SK-N-MC (cell line): ENCODE measurements around the gene TMEM25.

Source experiments
- DNase-seq: peaks from one replicate; pipeline ENCODE4 v3.0.0-alpha.2; 2011; ENCODE audit warnings: low read depth, low spot score
- H3K27ac ChIP-seq: fragments of 200-600 bp; sonication (generic); 2 replicates; pipeline ENCODE4 v1.5.1; 2016; ENCODE audit warnings: mixed run types
- H3K36me3 ChIP-seq: fragments of 200-600 bp; sonication (generic); 2 replicates; pipeline ENCODE4 v1.6.1; 2017; ENCODE audit warnings: antibody characterized with exemption, low read length, mixed read lengths; ENCODE audit not compliant: insufficient read depth
- H3K4me3 ChIP-seq: fragments of 200-600 bp; sonication (generic); 2 replicates; pipeline ENCODE4 v1.5.1; 2016
- H3K9ac ChIP-seq: fragments of 200-600 bp; sonication (generic); 2 replicates; pipeline ENCODE4 v1.8.0; 2017; ENCODE audit warnings: mixed run types, mixed read lengths; ENCODE audit not compliant: insufficient read length
- H3K9me3 ChIP-seq: fragments of 200-600 bp; sonication (generic); 2 replicates; pipeline ENCODE4 v1.6.1; 2017; ENCODE audit warnings: low read depth, mild to moderate bottlenecking, antibody characterized with exemption, low read length, moderate library complexity, mixed read lengths
- EZH2 ChIP-seq: fragments of 200-600 bp; sonication (generic); IDR thresholded peaks from one replicate; pipeline ENCODE4 v1.6.1; 2017; ENCODE audit warnings: antibody characterized with exemption
- FOXP2 ChIP-seq: optimal IDR thresholded peaks from 2 replicates; pipeline ENCODE3; 2011; ENCODE audit warnings: mild to moderate bottlenecking, moderate library complexity; ENCODE audit not compliant: insufficient read depth; ENCODE audit errors: extremely low read length, control extremely low read depth
- POLR2AphosphoS5 ChIP-seq: IDR thresholded peaks from 2 replicates; pipeline ENCODE4 v1.6.1; 2012; ENCODE audit warnings: mild to moderate bottlenecking, low read depth, low read length, borderline replicate concordance

The TMEM25 gene

DNA sequence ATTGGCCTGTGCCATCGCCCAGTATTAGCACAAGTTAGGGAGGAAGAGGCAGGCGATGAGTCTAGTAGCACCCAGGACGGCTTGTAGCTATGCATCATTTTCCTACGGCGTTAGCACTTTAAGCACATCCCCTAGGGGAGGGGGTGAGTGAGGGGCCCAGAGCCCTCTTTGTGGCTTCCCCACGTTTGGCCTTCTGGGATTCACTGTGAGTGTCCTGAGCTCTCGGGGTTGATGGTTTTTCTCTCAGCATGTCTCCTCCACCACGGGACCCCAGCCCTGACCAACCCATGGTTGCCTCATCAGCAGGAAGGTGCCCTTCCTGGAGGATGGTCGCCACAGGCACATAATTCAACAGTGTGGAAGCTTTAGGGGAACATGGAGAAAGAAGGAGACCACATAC is 4.3 kb downstream of the TMEM25 start:
- TF ChIP-seq POLR2AphosphoS5 (no peak), EZH2 (no peak), FOXP2 (no peak)
- no peak overlapping the region for H3K27ac ChIP-seq
- H3K9me3 ChIP-seq = no peaks in the 10 kb centered on the region
- no peak for DNase-seq
- H3K9ac ChIP-seq = no peak overlapping the region
- no peak overlapping the region for H3K4me3 ChIP-seq
- H3K36me3 ChIP-seq = no peaks in the 10 kb centered on the region

DNA sequence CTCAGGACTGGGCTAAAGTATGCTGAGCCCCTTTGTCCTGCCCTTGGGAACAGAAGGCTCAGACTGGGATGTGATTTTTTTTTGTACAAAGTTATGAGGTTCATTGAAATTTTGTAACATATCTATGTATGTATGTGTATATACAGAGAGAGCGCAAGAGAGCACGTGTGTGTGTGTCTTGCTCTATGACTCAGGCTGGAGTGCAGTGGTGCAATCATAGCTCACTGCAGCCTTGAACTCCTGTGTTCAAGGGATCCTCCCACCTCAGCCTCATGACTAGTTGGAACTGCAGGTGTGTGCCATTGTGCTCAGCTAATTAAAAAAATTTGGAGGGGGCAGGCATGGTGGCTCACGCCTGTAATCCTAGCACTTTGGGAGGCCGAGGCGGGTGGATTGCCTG is 5.7 kb downstream of the TMEM25 start:
- no peak for TF ChIP-seq FOXP2
- TF ChIP-seq POLR2AphosphoS5 = no peak
- no peak for TF ChIP-seq EZH2
- DNase-seq = no peak
- no peaks in the 10 kb centered on the region for H3K9me3 ChIP-seq

DNA sequence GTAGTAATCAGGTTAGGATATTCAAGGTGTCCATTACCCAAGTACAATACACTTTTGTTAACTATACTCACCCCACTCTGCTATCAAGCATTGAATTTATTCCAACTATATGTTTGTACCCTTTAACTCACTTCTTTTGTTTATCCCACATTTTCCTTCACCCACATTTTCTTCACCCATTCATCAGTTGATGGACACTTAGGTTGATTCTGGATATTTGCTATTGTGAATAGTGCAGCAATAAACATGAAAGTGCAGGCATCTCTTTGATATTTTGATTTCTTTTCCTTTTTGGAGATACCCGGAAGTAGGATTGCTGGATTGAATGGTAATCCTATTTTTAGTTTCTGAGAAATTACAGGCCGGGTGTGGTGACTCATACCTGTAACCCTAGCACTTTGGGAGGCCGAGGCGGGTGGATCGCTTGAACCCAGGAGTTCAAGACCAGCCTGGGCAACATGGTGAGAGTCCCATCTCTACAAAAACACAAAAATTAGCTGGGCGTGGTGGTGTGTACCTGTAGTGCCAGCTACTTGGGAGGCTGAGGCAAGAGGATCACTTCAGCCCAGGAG is 6.5 kb downstream of the TMEM25 start:
- Histone ChIP-seq H3K9me3 (no peaks in the 10 kb centered on the region), H3K9ac (no peak overlapping the region), H3K4me3 (no peak overlapping the region), H3K36me3 (no peaks in the 10 kb centered on the region), H3K27ac (no peak overlapping the region)
- DNase-seq = no peak
- no peak for TF ChIP-seq POLR2AphosphoS5
- no peak for TF ChIP-seq EZH2
- no peak for TF ChIP-seq FOXP2

More for the DNA sequence above, 5.7 kb downstream of the TMEM25 start:
- no peak overlapping the region for H3K4me3 ChIP-seq
- no peak overlapping the region for H3K27ac ChIP-seq
- H3K9ac ChIP-seq = no peak overlapping the region
- H3K36me3 ChIP-seq = no peaks in the 10 kb centered on the region

DNA sequence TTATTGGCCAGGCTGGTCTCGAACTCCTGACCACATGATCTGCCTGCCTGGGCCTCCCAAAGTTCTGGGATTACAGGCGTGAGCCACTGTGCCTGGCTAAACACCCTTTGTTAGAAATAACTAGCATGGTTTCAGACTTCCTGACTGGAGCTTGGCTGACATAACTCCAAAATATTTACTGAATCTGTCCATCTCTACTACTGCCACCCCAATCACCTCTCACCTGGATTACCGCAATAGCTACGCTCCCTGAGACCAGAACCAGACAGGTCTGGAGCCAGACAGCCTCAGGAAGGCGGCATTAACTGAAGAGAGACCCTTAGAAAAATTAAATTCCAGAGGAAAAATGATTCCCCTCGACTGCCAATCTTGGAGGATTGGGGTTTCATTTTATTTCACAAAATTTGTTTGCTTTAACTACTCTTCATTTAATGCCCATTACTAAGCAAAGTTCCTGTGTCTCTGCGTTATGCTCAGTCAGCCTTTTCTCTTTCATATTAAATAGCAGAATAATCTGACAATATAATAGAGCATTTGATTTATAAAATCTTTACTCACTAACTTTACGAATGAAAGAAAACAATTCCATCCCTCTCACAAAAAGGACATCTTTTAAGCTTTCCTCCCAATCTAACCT is 13.1 kb downstream of the TMEM25 start:
- no peak for TF ChIP-seq FOXP2
- no peak for TF ChIP-seq EZH2
- TF ChIP-seq POLR2AphosphoS5 = no peak
- no peak overlapping the region for H3K27ac ChIP-seq
- H3K4me3 ChIP-seq = no peak overlapping the region
- no peaks in the 10 kb centered on the region for H3K9me3 ChIP-seq
- DNase-seq = no peak
- no peaks in the 10 kb centered on the region for H3K36me3 ChIP-seq
- no peak overlapping the region for H3K9ac ChIP-seq

DNA sequence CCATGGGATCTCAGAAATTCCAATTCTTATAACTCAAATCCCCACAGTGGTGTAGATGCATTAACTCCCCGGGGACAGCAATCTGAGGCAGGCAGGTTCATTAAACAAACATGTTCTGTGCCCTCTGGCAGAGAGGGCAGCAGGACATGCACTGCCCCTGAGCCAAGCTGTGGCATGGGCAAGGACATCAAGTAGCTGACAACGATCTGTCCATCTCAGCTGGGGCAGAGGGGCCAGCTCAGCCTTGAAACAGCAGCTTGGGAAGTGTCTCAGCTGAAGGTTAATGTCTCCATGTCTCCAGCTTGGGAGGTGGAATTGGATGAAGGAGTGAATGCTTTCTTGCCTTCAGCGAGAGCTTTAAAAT is 13.6 kb downstream of the TMEM25 start:
- no peak overlapping the region for H3K27ac ChIP-seq
- no peaks in the 10 kb centered on the region for H3K36me3 ChIP-seq
- H3K9me3 ChIP-seq = no peaks in the 10 kb centered on the region
- H3K4me3 ChIP-seq = no peak overlapping the region
- no peak for TF ChIP-seq EZH2
- no peak for DNase-seq
- no peak overlapping the region for H3K9ac ChIP-seq

DNA sequence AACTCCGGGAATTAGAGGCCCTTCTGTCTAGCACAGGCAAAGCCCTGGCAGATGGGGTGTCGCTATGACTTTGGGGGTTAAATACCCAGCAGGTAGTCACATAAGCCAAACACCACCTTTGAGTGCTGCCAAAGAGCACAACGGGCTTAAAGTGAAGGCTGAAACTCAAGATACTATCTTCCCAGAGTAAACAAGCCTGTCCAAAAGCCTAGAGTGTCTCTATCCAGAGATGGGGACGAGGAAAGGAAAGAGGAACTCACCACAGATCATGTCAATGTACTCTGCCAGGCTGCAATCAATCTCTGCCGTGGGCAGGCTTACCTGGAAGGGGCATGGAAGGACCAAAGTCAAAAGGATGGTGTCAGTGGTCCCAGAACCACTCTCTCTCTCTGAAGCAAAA is 14.5 kb downstream of the TMEM25 start:
- Histone ChIP-seq H3K27ac (no peak overlapping the region), H3K9ac (no peak overlapping the region), H3K4me3 (no peak overlapping the region), H3K36me3 (no peaks in the 10 kb centered on the region), H3K9me3 (no peaks in the 10 kb centered on the region)
- TF ChIP-seq FOXP2 (no peak), POLR2AphosphoS5 (no peak), EZH2 (no peak)
- DNase-seq = no peak

DNA sequence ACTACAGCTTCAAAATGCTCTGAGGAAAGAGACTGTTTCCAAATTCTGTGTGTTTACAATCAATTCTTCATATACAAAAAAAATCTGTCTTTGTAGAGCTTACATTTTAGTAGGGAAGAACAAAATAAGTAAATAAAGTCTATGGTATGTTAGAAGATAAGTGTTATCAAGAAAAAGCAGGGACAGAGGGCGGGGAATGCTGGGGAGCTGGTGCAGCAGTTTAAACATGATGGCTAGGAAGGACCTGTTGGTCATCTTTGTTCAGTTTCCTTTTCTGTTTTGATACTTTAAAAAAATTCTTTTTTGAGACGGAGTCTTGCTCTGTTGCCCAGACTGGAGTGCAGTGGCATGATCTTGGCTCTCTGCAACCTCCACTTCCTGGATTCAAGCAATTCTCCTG is 16.1 kb downstream of the TMEM25 start:
- DNase-seq = no peak
- H3K27ac ChIP-seq = no peak overlapping the region
- H3K9me3 ChIP-seq = no peaks in the 10 kb centered on the region
- no peak overlapping the region for H3K4me3 ChIP-seq
- no peak overlapping the region for H3K9ac ChIP-seq
- no peak for TF ChIP-seq POLR2AphosphoS5
- TF ChIP-seq EZH2 = no peak
- TF ChIP-seq FOXP2 = no peak
- no peaks in the 10 kb centered on the region; the same call in 1 of the 2 replicates for H3K36me3 ChIP-seq

DNA sequence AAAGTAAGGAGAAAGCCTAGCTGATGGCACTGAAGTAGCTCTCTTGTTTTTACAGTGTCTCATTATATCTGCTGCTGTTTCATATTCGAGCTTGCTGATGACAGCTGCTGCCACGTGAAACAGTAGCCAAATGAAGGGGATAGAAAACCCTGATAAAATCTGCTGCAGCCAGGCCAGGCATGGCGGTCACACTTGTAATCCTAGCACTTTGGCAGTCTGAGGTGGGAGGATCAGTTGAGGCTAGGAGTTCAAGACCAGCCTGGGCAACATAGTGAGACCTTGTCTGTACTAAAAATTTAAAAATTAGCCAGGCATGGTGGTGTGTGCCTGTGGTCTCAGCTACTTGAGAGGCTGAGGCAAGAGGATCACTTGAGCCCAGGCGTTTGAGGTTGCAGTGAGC is 21.3 kb downstream of the TMEM25 start:
- H3K4me3 ChIP-seq = no peak overlapping the region
- H3K36me3 ChIP-seq = peaks cover 7% of the 10 kb centered on the region; the same call in 1 of the 2 replicates
- no peak overlapping the region for H3K9ac ChIP-seq
- H3K9me3 ChIP-seq = no peaks in the 10 kb centered on the region
- no peak for DNase-seq
- no peak overlapping the region for H3K27ac ChIP-seq
- TF ChIP-seq EZH2 (no peak), FOXP2 (no peak), POLR2AphosphoS5 (no peak)

DNA sequence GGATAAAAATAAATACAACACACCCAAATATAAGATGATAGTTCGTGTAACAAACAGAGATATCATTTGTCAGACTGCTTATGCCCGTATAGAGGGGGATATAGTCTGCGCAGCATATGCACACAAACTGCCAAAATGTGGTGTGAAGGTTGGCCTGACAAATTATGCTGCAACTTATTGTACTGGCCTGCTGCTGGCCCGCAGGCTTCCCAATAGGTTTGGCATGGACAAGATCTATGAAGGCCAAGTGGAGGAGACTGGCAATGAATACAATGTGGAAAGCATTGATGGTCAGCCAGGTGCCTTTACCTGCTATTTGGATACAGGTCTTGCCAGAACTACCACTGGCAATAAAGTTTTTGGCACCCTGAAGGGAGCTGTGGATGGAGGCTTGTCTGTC is 29.8 kb downstream of the TMEM25 start:
- no peak for TF ChIP-seq POLR2AphosphoS5
- H3K36me3 ChIP-seq = no peaks in the 10 kb centered on the region
- H3K9me3 ChIP-seq = no peaks in the 10 kb centered on the region
- H3K4me3 ChIP-seq = no peak overlapping the region
- DNase-seq = no peak
- no peak overlapping the region for H3K27ac ChIP-seq
- no peak overlapping the region for H3K9ac ChIP-seq
